ENCODE data around the gene GTF2F1.

DNA sequence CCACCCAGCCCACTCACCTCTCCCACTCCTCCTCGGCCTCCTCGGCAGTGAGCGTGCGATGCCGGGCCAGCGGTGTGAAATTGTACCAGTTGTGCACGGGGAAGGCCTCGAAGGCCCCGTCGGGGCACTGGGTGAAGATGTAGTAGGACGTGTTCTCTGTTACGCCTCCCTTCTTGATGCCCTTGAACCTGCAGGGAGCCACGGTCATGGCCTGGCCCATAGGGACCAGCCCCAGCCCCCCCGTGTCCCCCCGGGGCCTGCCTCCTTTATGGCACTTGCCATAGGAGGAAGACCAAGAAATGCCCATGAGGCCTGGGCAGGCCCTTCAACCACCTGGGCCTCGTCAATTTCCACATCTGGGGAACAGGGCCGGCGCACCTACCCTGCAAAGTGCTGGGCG is 5.6 kb downstream of the GTF2F1 start:
- TF ChIP-seq, protein P1, sequence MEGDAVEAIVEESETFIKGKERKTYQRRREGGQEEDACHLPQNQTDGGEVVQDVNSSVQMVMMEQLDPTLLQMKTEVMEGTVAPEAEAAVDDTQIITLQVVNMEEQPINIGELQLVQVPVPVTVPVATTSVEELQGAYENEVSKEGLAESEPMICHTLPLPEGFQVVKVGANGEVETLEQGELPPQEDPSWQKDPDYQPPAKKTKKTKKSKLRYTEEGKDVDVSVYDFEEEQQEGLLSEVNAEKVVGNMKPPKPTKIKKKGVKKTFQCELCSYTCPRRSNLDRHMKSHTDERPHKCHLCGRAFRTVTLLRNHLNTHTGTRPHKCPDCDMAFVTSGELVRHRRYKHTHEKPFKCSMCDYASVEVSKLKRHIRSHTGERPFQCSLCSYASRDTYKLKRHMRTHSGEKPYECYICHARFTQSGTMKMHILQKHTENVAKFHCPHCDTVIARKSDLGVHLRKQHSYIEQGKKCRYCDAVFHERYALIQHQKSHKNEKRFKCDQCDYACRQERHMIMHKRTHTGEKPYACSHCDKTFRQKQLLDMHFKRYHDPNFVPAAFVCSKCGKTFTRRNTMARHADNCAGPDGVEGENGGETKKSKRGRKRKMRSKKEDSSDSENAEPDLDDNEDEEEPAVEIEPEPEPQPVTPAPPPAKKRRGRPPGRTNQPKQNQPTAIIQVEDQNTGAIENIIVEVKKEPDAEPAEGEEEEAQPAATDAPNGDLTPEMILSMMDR (IDR thresholded peaks at IDR 0.05): no peak
- TF ChIP-seq POLR2A (IDR thresholded peaks at IDR 0.05): no peak

Measured in right lobe of liver (tissue), 4 donors.